K562 (cell line): Measurements from ENCODE around the gene CHCT1. TPM values are rescaled to one million over a fixed set of nuclear protein-coding genes. Genes with fewer than 3 reads are reported as not detected.

ENCODE experiments used
- ARID2 ChIP-seq: fragments of 450-650 bp; IDR thresholded peaks from 2 replicates; pipeline ENCODE4 v1.6.1; 2017; ENCODE audit warnings: antibody characterized with exemption, mild to moderate bottlenecking
- ATF7 ChIP-seq: fragments of 450-650 bp; IDR thresholded peaks from 2 replicates; pipeline ENCODE4 v1.7.1; 2014; ENCODE audit warnings: mild to moderate bottlenecking, moderate library complexity
- DNMT1 ChIP-seq: fragments of 450-650 bp; IDR thresholded peaks from 2 replicates; pipeline ENCODE4 v1.6.1; 2016; ENCODE audit warnings: antibody characterized with exemption, mild to moderate bottlenecking
- ELF1 ChIP-seq: fragments of 200-800 bp; sonication (Bioruptor generic); IDR thresholded peaks from 2 replicates; pipeline ENCODE4 v1.6.1; 2016; ENCODE audit warnings: missing genetic modification characterization, missing compliant biosample characterization
- FOSL1 ChIP-seq: fragments of 200-800 bp; sonication (Bioruptor generic); conservative IDR thresholded peaks from 2 replicates; pipeline ENCODE4 v1.6.1; 2016; ENCODE audit warnings: missing genetic modification characterization, missing compliant biosample characterization
- HMGN3 ChIP-seq: IDR thresholded peaks from 2 replicates; pipeline ENCODE4 v1.6.1; 2011; ENCODE audit warnings: borderline replicate concordance, low read depth, mild to moderate bottlenecking, mixed read lengths, low read length; ENCODE audit not compliant: insufficient read length; ENCODE audit errors: extremely low read depth
- MBD2 ChIP-seq: sonication (generic); IDR thresholded peaks from 2 replicates; pipeline ENCODE4 v1.6.1; 2016; ENCODE audit warnings: low read depth, borderline replicate concordance
- NUFIP1 ChIP-seq: fragments of 450-650 bp; IDR thresholded peaks from 2 replicates; pipeline ENCODE4 v1.6.1; 2018; ENCODE audit not compliant: partially characterized antibody
- POLR3A ChIP-seq: IDR thresholded peaks from 2 replicates; pipeline ENCODE4 v1.6.1; 2011; ENCODE audit warnings: borderline replicate concordance, mild to moderate bottlenecking, moderate library complexity; ENCODE audit not compliant: insufficient read length, insufficient read depth; ENCODE audit errors: extremely low read depth
- SOX6 ChIP-seq: fragments of 450-650 bp; IDR thresholded peaks from 2 replicates; pipeline ENCODE4 v1.6.1; 2014; ENCODE audit warnings: mild to moderate bottlenecking
- SP1 ChIP-seq: sonication (generic); formaldehyde crosslinking; IDR thresholded peaks from 2 replicates; pipeline ENCODE4 v1.8.1; 2022; ENCODE audit warnings: mild to moderate bottlenecking, missing genetic modification reagents
- SP2 ChIP-seq: IDR thresholded peaks from 2 replicates; pipeline ENCODE4 v1.6.1; 2011; ENCODE audit warnings: mild to moderate bottlenecking, low read depth, low read length, moderate library complexity; ENCODE audit not compliant: poor library complexity, severe bottlenecking; ENCODE audit errors: extremely low read depth
- SRSF1 ChIP-seq: fragments of 200-400 bp; formaldehyde crosslinking; IDR thresholded peaks from 2 replicates; pipeline ENCODE4 v1.6.1; 2017; ENCODE audit warnings: mild to moderate bottlenecking, low read depth, low read length, moderate library complexity
- TCF3 ChIP-seq: sonication (generic); formaldehyde crosslinking; IDR thresholded peaks from 2 replicates; pipeline ENCODE4 v1.4.0; 2020; ENCODE audit warnings: mild to moderate bottlenecking, missing genetic modification reagents
- TCF7 ChIP-seq: sonication (generic); IDR thresholded peaks from 2 replicates; pipeline ENCODE4 v1.6.1; 2016; ENCODE audit warnings: antibody characterized with exemption, borderline replicate concordance
- ZNF561 ChIP-seq: fragments of 450-650 bp; formaldehyde crosslinking; conservative IDR thresholded peaks from 2 replicates; pipeline ENCODE4 v1.4.0; 2020; ENCODE audit warnings: mild to moderate bottlenecking, moderate library complexity
- ZNF668 ChIP-seq: fragments of 250-450 bp; sonication (Bioruptor Pico); IDR thresholded peaks from 2 replicates; pipeline ENCODE4 v1.8.0; 2022; ENCODE audit warnings: mild to moderate bottlenecking, inconsistent platforms
- polyA plus RNA-seq, 8 experiments: library from polyadenylated mRNA; depleted of rRNA in 4 of 8; stranded (reverse) in 5 of 8; unstranded in 3 of 8; fragments of >200 nt; fragmentation: Nextera tagmentation in 2 of 8; fragmentation: Illumina TruSeq in 1 of 8; extraction: Ambion mirVana in 2 of 8; extraction: Trizol in 1 of 8; gene quantifications; 2 replicates each; pipeline versions ENCODE4 v1.2.1 to v1.2.3, GENCODE V29; 2011 to 2014; ENCODE audit warnings: inconsistent platforms in 1 of 8, missing spikeins in 1 of 8
- total RNA-seq, 7 experiments: library from RNA; depleted of rRNA in 6 of 7; stranded (reverse); fragments of >200 nt in 6 of 7; fragmentation: Illumina TruSeq in 2 of 7; extraction: Trizol in 2 of 7; gene quantifications; 2 replicates each; pipeline versions ENCODE4 v1.2.1 to v1.2.3, GENCODE V29; 2011 to 2021; ENCODE audit warnings: low replicate concordance in 1 of 7
- TF ChIP-seq, protein P1 (sequence below): fragments of 450-650 bp; formaldehyde crosslinking; conservative IDR thresholded peaks from 2 replicates; pipeline ENCODE4 v1.4.0; 2022; ENCODE audit warnings: mild to moderate bottlenecking, missing genetic modification characterization
- TF ChIP-seq, protein P2 (sequence below): sonication (generic); formaldehyde crosslinking; IDR thresholded peaks from 2 replicates; pipeline ENCODE4 v1.8.0; 2022; ENCODE audit warnings: mild to moderate bottlenecking, missing genetic modification reagents
- TF ChIP-seq, protein P3 (sequence below): fragments of 150-350 bp; conservative IDR thresholded peaks from 2 replicates; pipeline ENCODE4 v1.6.1; 2014; ENCODE audit warnings: low read length

Gene CHCT1
- total and polyA plus RNA-seq, 9 of the 15 experiments (the other 6 are each of a cell fraction or from before 2014, with no cell fraction given), result not detected

DNA sequence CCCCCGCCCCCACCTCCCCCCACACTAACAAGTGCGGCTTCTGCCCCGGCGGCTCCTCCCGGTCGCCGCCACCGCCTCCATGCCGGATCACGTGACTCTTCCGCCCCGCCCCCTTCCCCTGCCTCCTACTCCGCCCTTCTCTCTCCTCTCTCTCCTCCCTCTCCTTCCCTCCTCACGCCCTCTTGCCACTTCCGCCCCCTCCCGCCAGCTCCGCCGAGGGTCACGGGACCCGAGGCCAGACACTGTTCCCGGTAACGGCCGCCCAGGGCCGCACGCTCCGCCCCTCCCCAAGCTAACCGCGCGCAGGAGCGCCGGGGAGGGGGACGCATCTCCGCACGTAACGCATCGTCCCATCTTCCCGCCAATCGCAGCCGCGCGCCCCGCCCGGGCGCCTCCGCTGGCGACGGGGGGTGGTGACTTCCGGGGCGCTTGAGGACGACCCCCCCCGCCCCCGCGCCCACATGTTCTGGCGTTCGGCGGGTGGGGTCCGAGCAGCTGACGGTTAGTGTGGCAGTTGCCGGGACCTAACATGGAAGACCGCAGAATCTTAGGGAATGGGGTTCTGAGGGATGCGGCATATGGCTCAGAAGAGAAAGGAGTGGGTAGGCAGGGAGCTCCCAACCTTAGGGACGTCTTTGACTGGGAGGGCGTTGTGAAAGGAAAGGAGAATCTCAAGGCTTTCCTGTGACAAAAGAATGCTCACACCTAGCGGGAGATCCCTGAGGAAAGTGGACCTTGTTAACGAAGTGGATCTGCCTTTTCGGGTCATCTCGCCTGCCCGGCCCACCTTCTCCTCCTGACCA is 30.0 kb upstream of the CHCT1 start, which contains the start of gene USP32 (continued):
- TF ChIP-seq, protein P1, sequence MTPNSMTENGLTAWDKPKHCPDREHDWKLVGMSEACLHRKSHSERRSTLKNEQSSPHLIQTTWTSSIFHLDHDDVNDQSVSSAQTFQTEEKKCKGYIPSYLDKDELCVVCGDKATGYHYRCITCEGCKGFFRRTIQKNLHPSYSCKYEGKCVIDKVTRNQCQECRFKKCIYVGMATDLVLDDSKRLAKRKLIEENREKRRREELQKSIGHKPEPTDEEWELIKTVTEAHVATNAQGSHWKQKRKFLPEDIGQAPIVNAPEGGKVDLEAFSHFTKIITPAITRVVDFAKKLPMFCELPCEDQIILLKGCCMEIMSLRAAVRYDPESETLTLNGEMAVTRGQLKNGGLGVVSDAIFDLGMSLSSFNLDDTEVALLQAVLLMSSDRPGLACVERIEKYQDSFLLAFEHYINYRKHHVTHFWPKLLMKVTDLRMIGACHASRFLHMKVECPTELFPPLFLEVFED (CRISPR knock-in tag), result peak; percentile 38; the same call in 1 of the 2 replicates
- TF ChIP-seq ZNF668, result no peak
- TF ChIP-seq FOSL1 (tag), result no peak
- peak; percentile 55 for TF ChIP-seq TCF3
- no peak for TF ChIP-seq ZNF561
- TF ChIP-seq TCF7, result no peak
- TF ChIP-seq HMGN3, result peak; percentile 98
- TF ChIP-seq ATF7, result peak; percentile 92
- TF ChIP-seq NUFIP1, result no peak
- TF ChIP-seq MBD2, result peak; percentile 52; the same call in 1 of the 2 replicates
- TF ChIP-seq, protein P2, sequence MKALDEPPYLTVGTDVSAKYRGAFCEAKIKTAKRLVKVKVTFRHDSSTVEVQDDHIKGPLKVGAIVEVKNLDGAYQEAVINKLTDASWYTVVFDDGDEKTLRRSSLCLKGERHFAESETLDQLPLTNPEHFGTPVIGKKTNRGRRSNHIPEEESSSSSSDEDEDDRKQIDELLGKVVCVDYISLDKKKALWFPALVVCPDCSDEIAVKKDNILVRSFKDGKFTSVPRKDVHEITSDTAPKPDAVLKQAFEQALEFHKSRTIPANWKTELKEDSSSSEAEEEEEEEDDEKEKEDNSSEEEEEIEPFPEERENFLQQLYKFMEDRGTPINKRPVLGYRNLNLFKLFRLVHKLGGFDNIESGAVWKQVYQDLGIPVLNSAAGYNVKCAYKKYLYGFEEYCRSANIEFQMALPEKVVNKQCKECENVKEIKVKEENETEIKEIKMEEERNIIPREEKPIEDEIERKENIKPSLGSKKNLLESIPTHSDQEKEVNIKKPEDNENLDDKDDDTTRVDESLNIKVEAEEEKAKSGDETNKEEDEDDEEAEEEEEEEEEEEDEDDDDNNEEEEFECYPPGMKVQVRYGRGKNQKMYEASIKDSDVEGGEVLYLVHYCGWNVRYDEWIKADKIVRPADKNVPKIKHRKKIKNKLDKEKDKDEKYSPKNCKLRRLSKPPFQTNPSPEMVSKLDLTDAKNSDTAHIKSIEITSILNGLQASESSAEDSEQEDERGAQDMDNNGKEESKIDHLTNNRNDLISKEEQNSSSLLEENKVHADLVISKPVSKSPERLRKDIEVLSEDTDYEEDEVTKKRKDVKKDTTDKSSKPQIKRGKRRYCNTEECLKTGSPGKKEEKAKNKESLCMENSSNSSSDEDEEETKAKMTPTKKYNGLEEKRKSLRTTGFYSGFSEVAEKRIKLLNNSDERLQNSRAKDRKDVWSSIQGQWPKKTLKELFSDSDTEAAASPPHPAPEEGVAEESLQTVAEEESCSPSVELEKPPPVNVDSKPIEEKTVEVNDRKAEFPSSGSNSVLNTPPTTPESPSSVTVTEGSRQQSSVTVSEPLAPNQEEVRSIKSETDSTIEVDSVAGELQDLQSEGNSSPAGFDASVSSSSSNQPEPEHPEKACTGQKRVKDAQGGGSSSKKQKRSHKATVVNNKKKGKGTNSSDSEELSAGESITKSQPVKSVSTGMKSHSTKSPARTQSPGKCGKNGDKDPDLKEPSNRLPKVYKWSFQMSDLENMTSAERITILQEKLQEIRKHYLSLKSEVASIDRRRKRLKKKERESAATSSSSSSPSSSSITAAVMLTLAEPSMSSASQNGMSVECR (CRISPR knock-in tag), result peak; percentile 89
- peak; percentile 94 for TF ChIP-seq ELF1
- TF ChIP-seq, protein P3, sequence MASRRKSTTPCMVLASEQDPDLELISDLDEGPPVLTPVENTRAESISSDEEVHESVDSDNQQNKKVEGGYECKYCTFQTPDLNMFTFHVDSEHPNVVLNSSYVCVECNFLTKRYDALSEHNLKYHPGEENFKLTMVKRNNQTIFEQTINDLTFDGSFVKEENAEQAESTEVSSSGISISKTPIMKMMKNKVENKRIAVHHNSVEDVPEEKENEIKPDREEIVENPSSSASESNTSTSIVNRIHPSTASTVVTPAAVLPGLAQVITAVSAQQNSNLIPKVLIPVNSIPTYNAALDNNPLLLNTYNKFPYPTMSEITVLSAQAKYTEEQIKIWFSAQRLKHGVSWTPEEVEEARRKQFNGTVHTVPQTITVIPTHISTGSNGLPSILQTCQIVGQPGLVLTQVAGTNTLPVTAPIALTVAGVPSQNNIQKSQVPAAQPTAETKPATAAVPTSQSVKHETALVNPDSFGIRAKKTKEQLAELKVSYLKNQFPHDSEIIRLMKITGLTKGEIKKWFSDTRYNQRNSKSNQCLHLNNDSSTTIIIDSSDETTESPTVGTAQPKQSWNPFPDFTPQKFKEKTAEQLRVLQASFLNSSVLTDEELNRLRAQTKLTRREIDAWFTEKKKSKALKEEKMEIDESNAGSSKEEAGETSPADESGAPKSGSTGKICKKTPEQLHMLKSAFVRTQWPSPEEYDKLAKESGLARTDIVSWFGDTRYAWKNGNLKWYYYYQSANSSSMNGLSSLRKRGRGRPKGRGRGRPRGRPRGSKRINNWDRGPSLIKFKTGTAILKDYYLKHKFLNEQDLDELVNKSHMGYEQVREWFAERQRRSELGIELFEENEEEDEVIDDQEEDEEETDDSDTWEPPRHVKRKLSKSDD, result no peak; the same call in 1 of the 2 replicates
- no peak for TF ChIP-seq SRSF1
- TF ChIP-seq DNMT1, result no peak
- TF ChIP-seq ARID2, result no peak
- no peak for TF ChIP-seq POLR3A
- TF ChIP-seq SOX6, result peak; percentile 84
- peak; percentile 89 for TF ChIP-seq SP1 (CRISPR knock-in tag)
- no peak for TF ChIP-seq SP2
